Stomach (tissue), 9 donors: ENCODE data around the gene NPTX1. TPM values are rescaled to one million over a fixed set of nuclear protein-coding genes. Genes with fewer than 3 reads are reported as not detected.

Experiments used
- DNase-seq, 2 donors: peaks; one replicate each; pipeline versions ENCODE4 v3.0.0 to v3.0.0-alpha.2; 2013 to 2019
- H3K27ac ChIP-seq, 5 donors: fragments of 200-600 bp in 4 of 5; sonication (generic) in 4 of 5; one replicate each; pipeline ENCODE4 v1.5.1; 2013 to 2019; ENCODE audit warnings: mild to moderate bottlenecking in 1 of 5, moderate library complexity in 1 of 5
- H3K27me3 ChIP-seq, 3 donors: fragments of 200-600 bp; sonication (generic); one replicate each; pipeline ENCODE4 v1.5.1; 2017 to 2019; ENCODE audit warnings: mixed run types in 1 of 3
- H3K36me3 ChIP-seq, 4 donors: fragments of 200-600 bp; sonication (generic); 1 replicate in 3 of 4; 2 replicates in 1 of 4; pipeline ENCODE4 v1.5.1; 2016 to 2019
- H3K4me1 ChIP-seq, 4 donors: fragments of 200-600 bp; sonication (generic); one replicate each; pipeline ENCODE4 v1.5.1; 2016 to 2019
- H3K4me3 ChIP-seq, 4 donors: fragments of 200-600 bp; sonication (generic) in 3 of 4; one replicate each; pipeline ENCODE4 v1.5.1; 2016 to 2019; ENCODE audit warnings: mild to moderate bottlenecking in 1 of 4
- H3K9me3 ChIP-seq, 4 donors: fragments of 200-600 bp; sonication (generic); one replicate each; pipeline ENCODE4 v1.5.1; 2016 to 2019
- CTCF ChIP-seq, 7 experiments: fragments of 450-650 bp in 4 of 7; fragments of 200-600 bp in 3 of 7; sonication (generic) in 3 of 7; IDR thresholded peaks; one replicate each; pipeline ENCODE4 v1.5.1; 2016 to 2019; ENCODE audit warnings: antibody characterized with exemption in 7 of 7, control low read depth in 2 of 7, mild to moderate bottlenecking in 1 of 7
- EP300 ChIP-seq: sonication (generic); formaldehyde crosslinking; IDR thresholded peaks from one replicate; pipeline ENCODE4 v1.6.1; 2017; ENCODE audit warnings: antibody characterized with exemption
- POLR2A ChIP-seq, 4 donors: fragments of 450-650 bp; IDR thresholded peaks; one replicate each; pipeline ENCODE4 v1.6.1; 2016; ENCODE audit warnings: antibody characterized with exemption in 4 of 4, control low read depth in 2 of 4, mild to moderate bottlenecking in 1 of 4, moderate library complexity in 1 of 4
- POLR2AphosphoS5 ChIP-seq, 3 donors: sonication (generic); formaldehyde crosslinking; IDR thresholded peaks; one replicate each; pipeline ENCODE4 v1.6.1; 2016; ENCODE audit warnings: antibody characterized with exemption in 3 of 3
- WGBS, 5 donors: extraction: QIAGEN DNeasy Blood & Tissue Kit in 3 of 5; methylation state at CpG; one replicate each; pipeline versions ENCODE4 v1.1.5 to v1.1.7; 2013 to 2018; 5-methylcytosine and 5-hydroxymethylcytosine counted together
- intact Hi-C: fragments of 100-400 bp; cut with DNase I; formaldehyde crosslinking; loops from one replicate; pipeline ENCODE4 v1.15.1; 2023; ENCODE audit warnings: low total_unique reads
- polyA plus RNA-seq, 3 donors: library from polyadenylated mRNA; stranded (reverse); fragments of 200-250 nt; gene quantifications; one replicate each; pipeline ENCODE4 v1.2.3, GENCODE V29; 2013
- total RNA-seq, 5 donors: library from RNA; depleted of rRNA; stranded (reverse); fragments of >200 nt; gene quantifications; one replicate each; pipeline versions ENCODE4 v1.1.0 to v1.2.3, GENCODE V29; 2014 to 2016
- donor health status: healthy with polysubstance abuse.
- donor health status: Bipolar disorder and iron deficiency.
- donor health status: healthy.

NPTX1 gene
- total and polyA plus RNA-seq, 8 donors, result 0.31 to 9.3 (median 2.0) TPM; not detected in 1

GRCh38 chr17:80457236-80457856 lies 19.1 kb downstream of the NPTX1 start:
- intact Hi-C loops, result no loop called here
- H3K4me3 ChIP-seq, result no peak overlapping the region
- DNase-seq, result no peak
- no peak for TF ChIP-seq POLR2AphosphoS5 (IDR thresholded peaks at IDR 0.05)
- TF ChIP-seq EP300, result no peak
- no peak for TF ChIP-seq CTCF (IDR thresholded peaks at IDR 0.05)
- TF ChIP-seq POLR2A (IDR thresholded peaks at IDR 0.05), result no peak
- peak overlapping the region in 2 of 5 donors; percentile 95 to 99 for H3K27ac ChIP-seq
- H3K36me3 ChIP-seq, result no peaks in the 10 kb centered on the region
- no peaks in the 10 kb centered on the region for H3K9me3 ChIP-seq
- H3K4me1 ChIP-seq, result peaks cover 17 to 57% (median 31%) of the 10 kb centered on the region in 4 donors
- peaks cover 0 to 21% (median 6%) of the 10 kb centered on the region in 3 donors for H3K27me3 ChIP-seq
- WGBS, 5 donors, result 56 to 71% (median 64%) methylated on average over 15 of the region's 15 CpGs

GRCh38 chr17:80456465-80457235 lies 19.8 kb downstream of the NPTX1 start:
- no peak overlapping the region for H3K4me3 ChIP-seq
- H3K36me3 ChIP-seq, result no peaks in the 10 kb centered on the region
- no peaks in the 10 kb centered on the region for H3K9me3 ChIP-seq
- 63 to 75% (median 75%) methylated on average over 16 to 21 of the region's 21 CpGs for WGBS, 5 donors
- H3K27ac ChIP-seq, result peak overlapping the region in 2 of 5 donors; percentile 95 to 99
- peaks cover 0 to 15% (median 6%) of the 10 kb centered on the region in 3 donors for H3K27me3 ChIP-seq
- no peak for DNase-seq
- intact Hi-C loops, result no loop called here
- H3K4me1 ChIP-seq, result peaks cover 17 to 52% (median 31%) of the 10 kb centered on the region in 4 donors
- TF ChIP-seq POLR2A (IDR thresholded peaks at IDR 0.05) (no peak), POLR2AphosphoS5 (IDR thresholded peaks at IDR 0.05) (peak in 1 of 3 donors; percentile 8)

- Histone ChIP-seq H3K4me3 (peak overlapping the region in 3 of 4 donors; percentile 54 to 77 (median 72)), H3K4me1 (peaks cover 17 to 43% (median 32%) of the 10 kb centered on the region in 4 donors)
- intact Hi-C loops, result no loop called here
These were observed 20.6 kb downstream of the NPTX1 start for GRCh38 chr17:80455784-80456183.

GRCh38 chr17:80455336-80455710 lies 21.1 kb downstream of the NPTX1 start:
- Histone ChIP-seq H3K4me1 (peaks cover 17 to 46% (median 33%) of the 10 kb centered on the region in 4 donors), H3K4me3 (peak overlapping the region; percentile 54 to 80 (median 74)), H3K27ac (peak overlapping the region; percentile 95 to 99 (median 98)), H3K9me3 (no peaks in the 10 kb centered on the region), H3K36me3 (no peaks in the 10 kb centered on the region), H3K27me3 (peaks cover 0 to 9% (median 6%) of the 10 kb centered on the region in 3 donors)
- intact Hi-C loops, result no loop called here
- no peak for TF ChIP-seq POLR2AphosphoS5 (IDR thresholded peaks at IDR 0.05)
- TF ChIP-seq EP300, result no peak
- TF ChIP-seq CTCF (IDR thresholded peaks at IDR 0.05), result no peak
- TF ChIP-seq POLR2A (IDR thresholded peaks at IDR 0.05), result no peak
- peak; percentile 48 to 83 for DNase-seq
- WGBS, 5 donors, result 5 to 8% (median 7%) methylated on average over 19 to 20 of the region's 20 CpGs

More at GRCh38 chr17:80455784-80456183, 20.6 kb downstream of the NPTX1 start:
- Histone ChIP-seq H3K9me3 (no peaks in the 10 kb centered on the region), H3K36me3 (no peaks in the 10 kb centered on the region), H3K27me3 (peaks cover 0 to 9% (median 6%) of the 10 kb centered on the region in 3 donors), H3K27ac (peak overlapping the region in 4 of 5 donors; percentile 95 to 99 (median 98))
- no peak for DNase-seq
- WGBS, 5 donors, result 53 to 70% (median 56%) methylated on average over 4 of the region's 4 CpGs
- TF ChIP-seq EP300 (no peak), POLR2AphosphoS5 (IDR thresholded peaks at IDR 0.05) (no peak), CTCF (IDR thresholded peaks at IDR 0.05) (no peak), POLR2A (IDR thresholded peaks at IDR 0.05) (no peak)
